GM21723 (cell line): ENCODE results near the gene ZNF429.
"Not testable (repeated sequence)": the region's sequence is repeated elsewhere in the genome, so short reads cannot be mapped to it uniquely, and the experiment has no call there.

Source experiments
- ATAC-seq: cut with Tn5 transposase; IDR thresholded peaks from one replicate; pipeline ENCODE4 v1.9.1; 2021; ENCODE audit warnings: mild to moderate bottlenecking, moderate library complexity; ENCODE audit not compliant: unreplicated experiment

ZNF429 gene

GRCh38 chr19:21587549-21587948 is 82.1 kb downstream of the ZNF429 start:
- no peak for ATAC-seq

- no peak for ATAC-seq
These were observed 82.7 kb downstream of the ZNF429 start for GRCh38 chr19:21588065-21588601.

- no peak for ATAC-seq
These were observed 85.5 kb downstream of the ZNF429 start for GRCh38 chr19:21590867-21591266.

- ATAC-seq, result no peak
These were observed 87.6 kb downstream of the ZNF429 start for GRCh38 chr19:21593008-21593481.

GRCh38 chr19:21593502-21593901 is 88.1 kb downstream of the ZNF429 start:
- no peak for ATAC-seq

GRCh38 chr19:21593934-21594820 is 88.8 kb downstream of the ZNF429 start:
- no peak for ATAC-seq

GRCh38 chr19:21595185-21595584 is 89.8 kb downstream of the ZNF429 start:
- ATAC-seq, result no peak

GRCh38 chr19:21602082-21602658 is 96.8 kb downstream of the ZNF429 start:
- no peak for ATAC-seq

- not testable (repeated sequence) for ATAC-seq
These were observed 97.4 kb downstream of the ZNF429 start for GRCh38 chr19:21602659-21603430.

- ATAC-seq, result no peak
These were observed 98.2 kb downstream of the ZNF429 start for GRCh38 chr19:21603431-21604231.

- no peak for ATAC-seq
These were observed 99.0 kb downstream of the ZNF429 start for GRCh38 chr19:21604351-21604926.
